Endothelial cell of umbilical vein (primary cell): ENCODE data around the gene WDR7. TPM values are rescaled to one million over a fixed set of nuclear protein-coding genes. Genes with fewer than 3 reads are reported as not detected.

Experiments
- BruUV-seq: library from RNA; stranded (reverse); fragments of 400-500 nt; replicated peaks from 2 replicates; lab custom pipeline; 2021; lab: Mats Ljungman, UMichigan
- CTCF ChIA-PET: fragments of 300-600, 350-600 bp; sonication (Branson Sonifier 250); formaldehyde crosslinking; loops from one replicate; lab custom pipeline; 2021; ENCODE audit warnings: antibody characterized with exemption, inconsistent platforms; lab: Charles Lee
- POLR2A ChIA-PET: fragments of 300-600, 350-600 bp; sonication (Branson Sonifier 250); formaldehyde crosslinking; loops from one replicate; lab custom pipeline; 2021; ENCODE audit warnings: antibody characterized with exemption, inconsistent platforms; lab: Charles Lee
- DNase-seq: peaks from one replicate; pipeline ENCODE4 v3.0.0-alpha.2; 2011; ENCODE audit warnings: low read depth, low spot score
- FAIRE-seq: peaks from 2 replicates; lab custom pipeline; 2011; peaks lifted over from hg19 to GRCh38; lab: Jason Lieb, UNC
- H2AFZ ChIP-seq: 2 replicates; pipeline ENCODE4 v1.6.0; 2012; ENCODE audit warnings: low read depth, low read length, control low read depth, inconsistent platforms
- H3K27ac ChIP-seq: 2 replicates; pipeline ENCODE4 v1.5.1; 2011; ENCODE audit warnings: low read depth, mild to moderate bottlenecking, control low read depth, low read length, moderate library complexity; ENCODE audit not compliant: insufficient read depth
- H3K27me3 ChIP-seq, 2 experiments: 2 replicates each; pipeline versions ENCODE4 v1.6.0 to v1.6.1; 2011; ENCODE audit warnings: low read length in 2 of 2, mixed read lengths in 1 of 2; ENCODE audit not compliant: control insufficient read depth in 2 of 2, insufficient read depth in 2 of 2
- H3K36me3 ChIP-seq, 2 experiments: 2 replicates in 1 of 2; 3 replicates in 1 of 2; pipeline ENCODE4 v1.5.1; 2011; ENCODE audit warnings: low read length in 2 of 2, mild to moderate bottlenecking in 1 of 2, moderate library complexity in 1 of 2; ENCODE audit not compliant: control insufficient read depth in 2 of 2, insufficient read depth in 2 of 2; ENCODE audit errors: extremely low read depth in 1 of 2
- H3K4me1 ChIP-seq: 3 replicates; pipeline ENCODE4 v1.5.1; 2011; ENCODE audit warnings: mild to moderate bottlenecking, low read length; ENCODE audit not compliant: control insufficient read depth, insufficient read depth; ENCODE audit errors: extremely low read depth
- H3K4me2 ChIP-seq: 2 replicates; pipeline ENCODE4 v1.6.1; 2011; ENCODE audit warnings: low read length, control low read depth, mixed read lengths; ENCODE audit not compliant: insufficient read depth
- H3K4me3 ChIP-seq, 3 experiments: fragments of 200-600 bp in 1 of 3; sonication (generic), shearing (Covaris generic) in 1 of 3; replicated peaks in 1 of 3; 2 replicates each; pipeline ENCODE4 v1.5.1; 2011 to 2016; ENCODE audit warnings: control low read depth in 3 of 3, low read length in 3 of 3, mild to moderate bottlenecking in 2 of 3, inconsistent platforms in 1 of 3, low read depth in 1 of 3, moderate library complexity in 1 of 3; ENCODE audit not compliant: insufficient read depth in 1 of 3
- H3K79me2 ChIP-seq: 2 replicates; pipeline ENCODE4 v1.6.0; 2012; ENCODE audit warnings: low read length, inconsistent platforms; ENCODE audit not compliant: control insufficient read depth, insufficient read depth
- H3K9ac ChIP-seq: replicated peaks from 2 replicates; pipeline ENCODE3; 2011; ENCODE audit warnings: low read length, control low read depth; ENCODE audit not compliant: insufficient read depth; ENCODE audit errors: extremely low read depth
- H3K9me1 ChIP-seq: replicated peaks from 3 replicates; pipeline ENCODE4 v1.6.0; 2011; ENCODE audit warnings: mild to moderate bottlenecking, low read length; ENCODE audit not compliant: control insufficient read depth, insufficient read depth; ENCODE audit errors: extremely low read depth
- H3K9me3 ChIP-seq: replicated peaks from 2 replicates; pipeline ENCODE4 v1.5.1; 2012; ENCODE audit warnings: low read length, inconsistent platforms; ENCODE audit not compliant: control insufficient read depth, insufficient read depth
- H4K20me1 ChIP-seq: replicated peaks from 2 replicates; pipeline ENCODE3; 2011; ENCODE audit warnings: mild to moderate bottlenecking, low read length; ENCODE audit not compliant: control insufficient read depth, insufficient read depth; ENCODE audit errors: extremely low read depth
- CTCF ChIP-seq, 2 donors: IDR thresholded peaks; 1 replicate in 1 of 2; 2 replicates in 1 of 2; pipeline ENCODE4 v1.5.1; 2011; ENCODE audit warnings: low read length in 2 of 2, mild to moderate bottlenecking in 2 of 2, moderate library complexity in 2 of 2, control low read depth in 1 of 2, inconsistent platforms in 1 of 2, low read depth in 1 of 2; ENCODE audit not compliant: insufficient read depth in 1 of 2; ENCODE audit errors: extremely low read depth in 1 of 2
- EZH2 ChIP-seq: IDR thresholded peaks from 2 replicates; pipeline ENCODE4 v1.6.1; 2012; ENCODE audit warnings: borderline replicate concordance, low read depth, mild to moderate bottlenecking, moderate library complexity, low read length, inconsistent platforms; ENCODE audit not compliant: severe bottlenecking
- FOS ChIP-seq: IDR thresholded peaks from 2 replicates; pipeline ENCODE4 v1.6.1; 2011; ENCODE audit warnings: mild to moderate bottlenecking, low read length, moderate library complexity, borderline replicate concordance; ENCODE audit not compliant: insufficient read depth
- GATA2 ChIP-seq: IDR thresholded peaks from 2 replicates; pipeline ENCODE4 v1.7.0; 2011; ENCODE audit warnings: low read depth, mild to moderate bottlenecking, moderate library complexity, mixed read lengths, low read length; ENCODE audit not compliant: insufficient read length, insufficient read depth
- JUN ChIP-seq: IDR thresholded peaks from 2 replicates; pipeline ENCODE4 v1.6.1; 2011; ENCODE audit warnings: borderline replicate concordance, low read depth; ENCODE audit not compliant: insufficient read length, insufficient read depth
- MAX ChIP-seq: IDR thresholded peaks from 2 replicates; pipeline ENCODE4 v1.6.1; 2011; ENCODE audit not compliant: insufficient read depth, insufficient read length
- MYC ChIP-seq: IDR thresholded peaks from one replicate; pipeline ENCODE4 v1.6.1; 2011; ENCODE audit warnings: mild to moderate bottlenecking, low read depth, low read length
- POLR2A ChIP-seq: IDR thresholded peaks from 2 replicates; pipeline ENCODE4 v1.6.1; 2012; ENCODE audit warnings: low read depth, mild to moderate bottlenecking, control low read depth, low read length
- POLR2AphosphoS5 ChIP-seq: IDR thresholded peaks from 2 replicates; pipeline ENCODE4 v1.6.1; 2012; ENCODE audit warnings: low read depth, mild to moderate bottlenecking, control low read depth, low read length, moderate library complexity; ENCODE audit not compliant: insufficient read depth
- dilution Hi-C: fragments of 300-500 bp; cut with MboI; formaldehyde crosslinking; loops from one replicate; pipeline ENCODE4 v1.15.0; 2019; ENCODE audit warnings: low sequenced_read_pairs; ENCODE audit not compliant: extremely low pct_ligation_motif_present
- intact Hi-C: fragments of 100-400 bp; cut with micrococcal nuclease; formaldehyde crosslinking; loops from one replicate; pipeline ENCODE4 v1.10.0; 2022
- polyA plus RNA-seq, 4 experiments: library from polyadenylated mRNA; depleted of rRNA in 3 of 4; stranded (reverse) in 3 of 4; unstranded in 1 of 4; fragments of >200 nt; gene quantifications; 2 replicates each; pipeline versions ENCODE4 v1.2.1 to v1.2.3, GENCODE V29; 2011 to 2012; ENCODE audit warnings: missing spikeins in 1 of 4
- total RNA-seq: library from RNA; stranded (reverse); gene quantifications from 2 replicates; pipeline ENCODE4 v1.2.3, GENCODE V29; 2021

WDR7 gene
- total and polyA plus RNA-seq, 2 donors (not counting 3 experiments of a cell fraction or from before 2014, with no cell fraction given) = 5.9 to 19.0 TPM

- Histone ChIP-seq H3K36me3 (no peaks in the 10 kb centered on the region), H3K9ac (no peak overlapping the region), H3K4me2 (no peak overlapping the region), H3K9me1 (no peaks in the 10 kb centered on the region), H3K27me3 (no peaks in the 10 kb centered on the region), H3K4me3 (no peak overlapping the region), H3K4me1 (no peaks in the 10 kb centered on the region), H4K20me1 (no peaks in the 10 kb centered on the region), H3K27ac (no peak overlapping the region), H2AFZ (no peak overlapping the region), H3K79me2 (no peaks in the 10 kb centered on the region), H3K9me3 (no peaks in the 10 kb centered on the region)
- intact Hi-C loops = no loop called here
- TF ChIP-seq GATA2 (no peak), MAX (no peak), CTCF (IDR thresholded peaks at IDR 0.05; ENCODE audit: extremely low read depth in 1 of 2, insufficient read depth in 1 of 2, low read depth in 1 of 2, low read length in 2 of 2) (no peak), JUN (no peak), POLR2AphosphoS5 (no peak), FOS (no peak), MYC (no peak), POLR2A (no peak), EZH2 (no peak)
- ChIA-PET CTCF (interaction anchor here (0.9 kb wide), 1 partner anchor 50 kb away, joined by 3 read pairs; no protein-coding TSS in a partner anchor), POLR2A (no interaction called here)
- FAIRE-seq = no peak
- BruUV-seq = no TSS peak
- DNase-seq = no peak
- dilution Hi-C loops = no loop called here
Observed at GRCh38 chr18:56935434-56936040, 284.4 kb downstream of the WDR7 start.
